ENCODE data around the gene POU2F1. TPM values are rescaled to one million over a fixed set of nuclear protein-coding genes. Genes with fewer than 3 reads are reported as not detected.
A peak's percentile ranks its signal among the peaks of the same experiment; 100 is the strongest.

Gene POU2F1
- total and polyA plus RNA-seq, 7 experiments from 2014 or later, result 9.1 to 36.6 (median 22.8) TPM

GRCh38 chr1:167331650-167332049, 111.0 kb downstream of the POU2F1 start:
- DNase-seq (no peak), ATAC-seq (no peak)
- Histone ChIP-seq H3K27me3 (ENCODE audit: control insufficient read depth in 2 of 2, insufficient read depth in 2 of 2, low read length in 2 of 2) (no peaks in the 10 kb centered on the region), H3K9me3 (ENCODE audit: control insufficient read depth in 2 of 3, low read length in 3 of 3) (no peaks in the 10 kb centered on the region), H3K27ac (ENCODE audit: low read depth, low read length) (no peak overlapping the region), H3K4me1 (ENCODE audit: control insufficient read depth in 2 of 2, insufficient read depth in 2 of 2, low read length in 2 of 2) (no peaks in the 10 kb centered on the region), H3K36me3 (ENCODE audit: control insufficient read depth in 2 of 3, insufficient read depth in 3 of 3, low read length in 3 of 3) (peaks cover 0 to 4% (median 0%) of the 10 kb centered on the region in 3 experiments), H3K4me3 (ENCODE audit: low read length) (no peak overlapping the region)
- ChIA-PET CTCF (interaction anchor here (1.2 kb wide), 1 partner anchor 225 kb away, joined by 3 read pairs; no protein-coding TSS in a partner anchor), POLR2A (no interaction called here)
- Mint-ChIP-seq H3K4me3 (no peak overlapping the region), H3K27me3 (no peaks in the 10 kb centered on the region), H3K9me3 (peaks cover 0 to 13% (median 3%) of the 10 kb centered on the region in 11 donors), H3K4me1 (peaks cover 14 to 35% (median 23%) of the 10 kb centered on the region in 7 donors), H3K36me3 (peaks cover 5 to 52% (median 42%) of the 10 kb centered on the region in 5 donors), H3K27ac (no peak overlapping the region)
- intact Hi-C loops (cut with micrococcal nuclease), result no loop called here

- Mint-ChIP-seq H3K27me3 (no peaks in the 10 kb centered on the region), H3K36me3 (peaks cover 10 to 49% (median 39%) of the 10 kb centered on the region in 5 donors), H3K27ac (no peak overlapping the region), H3K9me3 (peaks cover 0 to 19% (median 6%) of the 10 kb centered on the region in 11 donors), H3K4me3 (no peak overlapping the region), H3K4me1 (peaks cover 13 to 28% (median 23%) of the 10 kb centered on the region in 7 donors)
- Histone ChIP-seq H3K4me1 (ENCODE audit: control insufficient read depth in 2 of 2, insufficient read depth in 2 of 2, low read length in 2 of 2) (no peaks in the 10 kb centered on the region), H3K27me3 (ENCODE audit: control insufficient read depth in 2 of 2, insufficient read depth in 2 of 2, low read length in 2 of 2) (no peaks in the 10 kb centered on the region), H3K9me3 (ENCODE audit: control insufficient read depth in 2 of 3, low read length in 3 of 3) (peaks cover 0 to 3% (median 0%) of the 10 kb centered on the region in 3 experiments), H3K36me3 (ENCODE audit: control insufficient read depth in 2 of 3, insufficient read depth in 3 of 3, low read length in 3 of 3) (peaks cover 0 to 4% (median 0%) of the 10 kb centered on the region in 3 experiments), H3K27ac (ENCODE audit: low read depth, low read length) (no peak overlapping the region), H3K4me3 (ENCODE audit: low read length) (no peak overlapping the region)
- CTCF ChIA-PET, result interaction anchor here (1.2 kb wide), 1 partner anchor 224 kb away, joined by 3 read pairs; no protein-coding TSS in a partner anchor
- intact Hi-C loops (cut with micrococcal nuclease), result no loop called here
- no peak for DNase-seq
- POLR2A ChIA-PET, result no interaction called here
- ATAC-seq, result no peak
These were observed 111.8 kb downstream of the POU2F1 start for GRCh38 chr1:167332503-167332902.

- H3K36me3 Mint-ChIP-seq, result peaks cover 10 to 54% (median 43%) of the 10 kb centered on the region in 5 donors
- intact Hi-C loops (cut with micrococcal nuclease), result no loop called here
- ATAC-seq (no peak), DNase-seq (no peak)
- Histone ChIP-seq H3K36me3 (ENCODE audit: control insufficient read depth in 2 of 3, insufficient read depth in 3 of 3, low read length in 3 of 3) (peaks cover 0 to 10% (median 0%) of the 10 kb centered on the region in 3 experiments), H3K27ac (ENCODE audit: low read depth, low read length) (no peak overlapping the region), H3K27me3 (ENCODE audit: control insufficient read depth in 2 of 2, insufficient read depth in 2 of 2, low read length in 2 of 2) (no peaks in the 10 kb centered on the region), H3K4me3 (ENCODE audit: low read length) (no peak overlapping the region), H3K4me1 (ENCODE audit: control insufficient read depth in 2 of 2, insufficient read depth in 2 of 2, low read length in 2 of 2) (no peaks in the 10 kb centered on the region), H3K9me3 (ENCODE audit: control insufficient read depth in 2 of 3, low read length in 3 of 3) (peaks cover 0 to 6% (median 0%) of the 10 kb centered on the region in 3 experiments)
- no peak overlapping the region for H3K4me3 Mint-ChIP-seq
- H3K9me3 Mint-ChIP-seq, result peaks cover 0 to 22% (median 11%) of the 10 kb centered on the region in 11 donors
- H3K27me3 Mint-ChIP-seq, result no peaks in the 10 kb centered on the region
- peaks cover 13 to 25% (median 23%) of the 10 kb centered on the region in 7 donors for H3K4me1 Mint-ChIP-seq
- CTCF ChIA-PET, result no interaction called here
- POLR2A ChIA-PET, result no interaction called here
- H3K27ac Mint-ChIP-seq, result no peak overlapping the region
These were observed 112.4 kb downstream of the POU2F1 start for GRCh38 chr1:167333124-167333523.

GRCh38 chr1:167333703-167334102, 113.0 kb downstream of the POU2F1 start:
- Histone ChIP-seq H3K4me3 (ENCODE audit: low read length) (no peak overlapping the region), H3K36me3 (ENCODE audit: control insufficient read depth in 2 of 3, insufficient read depth in 3 of 3, low read length in 3 of 3) (peaks cover 0 to 10% (median 0%) of the 10 kb centered on the region in 3 experiments), H3K27ac (ENCODE audit: low read depth, low read length) (no peak overlapping the region), H3K9me3 (ENCODE audit: control insufficient read depth in 2 of 3, low read length in 3 of 3) (peaks cover 0 to 6% (median 0%) of the 10 kb centered on the region in 3 experiments), H3K4me1 (ENCODE audit: control insufficient read depth in 2 of 2, insufficient read depth in 2 of 2, low read length in 2 of 2) (no peaks in the 10 kb centered on the region), H3K27me3 (ENCODE audit: control insufficient read depth in 2 of 2, insufficient read depth in 2 of 2, low read length in 2 of 2) (no peaks in the 10 kb centered on the region)
- H3K9me3 Mint-ChIP-seq, result peaks cover 0 to 23% (median 11%) of the 10 kb centered on the region in 11 donors
- no peak overlapping the region for H3K27ac Mint-ChIP-seq
- no peaks in the 10 kb centered on the region for H3K27me3 Mint-ChIP-seq
- ChIA-PET CTCF (no interaction called here), POLR2A (no interaction called here)
- intact Hi-C loops (cut with micrococcal nuclease), result no loop called here
- H3K4me3 Mint-ChIP-seq, result no peak overlapping the region
- peaks cover 10 to 60% (median 47%) of the 10 kb centered on the region in 5 donors for H3K36me3 Mint-ChIP-seq
- DNase-seq, result no peak
- ATAC-seq, result no peak
- H3K4me1 Mint-ChIP-seq, result peaks cover 7 to 22% (median 17%) of the 10 kb centered on the region in 7 donors

GRCh38 chr1:167339405-167339804, 118.7 kb downstream of the POU2F1 start:
- H3K4me3 ChIP-seq (ENCODE audit: low read length), result no peak overlapping the region
- no peaks in the 10 kb centered on the region for H3K4me1 ChIP-seq (ENCODE audit: control insufficient read depth in 2 of 2, insufficient read depth in 2 of 2, low read length in 2 of 2)
- H3K4me1 Mint-ChIP-seq, result peaks cover 1 to 12% (median 5%) of the 10 kb centered on the region in 7 donors
- no peak overlapping the region for H3K4me3 Mint-ChIP-seq
- DNase-seq, result no peak
- ATAC-seq, result no peak
- CTCF ChIA-PET, result no interaction called here
- no peaks in the 10 kb centered on the region for H3K27me3 Mint-ChIP-seq
- peaks cover 0 to 23% (median 11%) of the 10 kb centered on the region in 11 donors for H3K9me3 Mint-ChIP-seq
- peaks cover 15 to 42% (median 38%) of the 10 kb centered on the region in 5 donors for H3K36me3 Mint-ChIP-seq
- intact Hi-C loops (cut with micrococcal nuclease), result no loop called here
- no peak overlapping the region for H3K27ac ChIP-seq (ENCODE audit: low read depth, low read length)
- peaks cover 0 to 6% (median 0%) of the 10 kb centered on the region in 3 experiments for H3K36me3 ChIP-seq (ENCODE audit: control insufficient read depth in 2 of 3, insufficient read depth in 3 of 3, low read length in 3 of 3)
- POLR2A ChIA-PET, result no interaction called here
- H3K9me3 ChIP-seq (ENCODE audit: control insufficient read depth in 2 of 3, low read length in 3 of 3), result peaks cover 0 to 6% (median 0%) of the 10 kb centered on the region in 3 experiments
- no peak overlapping the region for H3K27ac Mint-ChIP-seq
- no peaks in the 10 kb centered on the region for H3K27me3 ChIP-seq (ENCODE audit: control insufficient read depth in 2 of 2, insufficient read depth in 2 of 2, low read length in 2 of 2)

GRCh38 chr1:167342846-167343245, 122.2 kb downstream of the POU2F1 start:
- peaks cover 9 to 36% (median 25%) of the 10 kb centered on the region in 5 donors for H3K36me3 Mint-ChIP-seq
- POLR2A ChIA-PET, result interaction anchor here (0.6 kb wide), 1 partner anchor 39 kb away, joined by 3 read pairs; no protein-coding TSS in a partner anchor
- Histone ChIP-seq H3K27me3 (ENCODE audit: control insufficient read depth in 2 of 2, insufficient read depth in 2 of 2, low read length in 2 of 2) (no peaks in the 10 kb centered on the region), H3K27ac (ENCODE audit: low read depth, low read length) (no peak overlapping the region), H3K4me3 (ENCODE audit: low read length) (no peak overlapping the region), H3K9me3 (ENCODE audit: control insufficient read depth in 2 of 3, low read length in 3 of 3) (no peaks in the 10 kb centered on the region), H3K4me1 (ENCODE audit: control insufficient read depth in 2 of 2, insufficient read depth in 2 of 2, low read length in 2 of 2) (no peaks in the 10 kb centered on the region), H3K36me3 (ENCODE audit: control insufficient read depth in 2 of 3, insufficient read depth in 3 of 3, low read length in 3 of 3) (peaks cover 0 to 3% (median 0%) of the 10 kb centered on the region in 3 experiments)
- no peaks in the 10 kb centered on the region for H3K27me3 Mint-ChIP-seq
- peak overlapping the region in 1 of 9 donors; percentile 5 for H3K27ac Mint-ChIP-seq
- DNase-seq (peak in 4 of 9 donors; percentile 9 to 27 (median 16)), ATAC-seq (peak; percentile 52)
- H3K4me1 Mint-ChIP-seq, result peaks cover 4 to 14% (median 9%) of the 10 kb centered on the region in 7 donors
- no peak overlapping the region for H3K4me3 Mint-ChIP-seq
- peaks cover 0 to 8% (median under 1%) of the 10 kb centered on the region in 11 donors for H3K9me3 Mint-ChIP-seq
- CTCF ChIA-PET, result interaction anchor here (0.6 to 1.2 kb wide), 4 partner anchors 17 to 90 kb away, joined by 3 to 4 read pairs (median 3); no protein-coding TSS in a partner anchor
- intact Hi-C loops (cut with micrococcal nuclease), result loop anchor here (1.0 to 2.0 kb wide), 4 partner anchors 74 to 277 kb away; partner anchors contain the start of gene POU2F1 (in 1 of the 2)

- Histone ChIP-seq H3K36me3 (ENCODE audit: control insufficient read depth in 2 of 3, insufficient read depth in 3 of 3, low read length in 3 of 3) (no peaks in the 10 kb centered on the region), H3K27ac (ENCODE audit: low read depth, low read length) (no peak overlapping the region), H3K4me1 (ENCODE audit: control insufficient read depth in 2 of 2, insufficient read depth in 2 of 2, low read length in 2 of 2) (no peaks in the 10 kb centered on the region), H3K9me3 (ENCODE audit: control insufficient read depth in 2 of 3, low read length in 3 of 3) (no peaks in the 10 kb centered on the region), H3K4me3 (ENCODE audit: low read length) (no peak overlapping the region), H3K27me3 (ENCODE audit: control insufficient read depth in 2 of 2, insufficient read depth in 2 of 2, low read length in 2 of 2) (no peaks in the 10 kb centered on the region)
- intact Hi-C loops (cut with micrococcal nuclease), result no loop called here
- Mint-ChIP-seq H3K36me3 (peaks cover 2 to 28% (median 17%) of the 10 kb centered on the region in 5 donors), H3K27me3 (no peaks in the 10 kb centered on the region), H3K4me1 (peaks cover 4 to 18% (median 9%) of the 10 kb centered on the region in 7 donors), H3K27ac (no peak overlapping the region), H3K4me3 (no peak overlapping the region), H3K9me3 (peaks cover 0 to 4% (median 0%) of the 10 kb centered on the region in 11 donors)
- no peak for ATAC-seq
- POLR2A ChIA-PET, result no interaction called here
- no peak for DNase-seq
- CTCF ChIA-PET, result no interaction called here
These were observed 123.4 kb downstream of the POU2F1 start for GRCh38 chr1:167344112-167344511.

Measured in naive thymus-derived CD4-positive, alpha-beta T cell (primary cell).